Small intestine (tissue), 7 donors: Measurements from ENCODE around the gene VWA1. TPM values are rescaled to one million over a fixed set of nuclear protein-coding genes. Genes with fewer than 3 reads are reported as not detected.

Experiments used
- DNase-seq, 2 donors: peaks; one replicate each; pipeline versions ENCODE4 v3.0.0 to v3.0.0-alpha.2; 2013
- FAIRE-seq: peaks from 2 replicates; lab custom pipeline; 2012; peaks lifted over from hg19 to GRCh38; lab: Jason Lieb, UNC
- H3K27ac ChIP-seq, 3 donors: one replicate each; pipeline ENCODE4 v1.5.1; 2013; ENCODE audit warnings: low read length in 2 of 3, mild to moderate bottlenecking in 2 of 3, control low read depth in 1 of 3, inconsistent platforms in 1 of 3, low read depth in 1 of 3, moderate library complexity in 1 of 3
- H3K27me3 ChIP-seq, 3 donors: one replicate each; pipeline ENCODE4 v1.6.1; 2013; ENCODE audit warnings: low read length in 3 of 3, inconsistent platforms in 1 of 3; ENCODE audit not compliant: control insufficient read depth in 3 of 3, insufficient read depth in 3 of 3
- H3K36me3 ChIP-seq, 3 donors: one replicate each; pipeline ENCODE4 v1.6.1; 2013; ENCODE audit warnings: low read length in 3 of 3, inconsistent platforms in 1 of 3, low read depth in 1 of 3, mild to moderate bottlenecking in 1 of 3, moderate library complexity in 1 of 3; ENCODE audit not compliant: control insufficient read depth in 3 of 3, insufficient read depth in 2 of 3
- H3K4me1 ChIP-seq, 3 donors: one replicate each; pipeline ENCODE4 v1.6.1; 2013; ENCODE audit warnings: low read length in 2 of 3, inconsistent platforms in 1 of 3, low read depth in 1 of 3, mild to moderate bottlenecking in 1 of 3, moderate library complexity in 1 of 3; ENCODE audit not compliant: control insufficient read depth in 3 of 3, insufficient read depth in 2 of 3
- H3K4me3 ChIP-seq, 3 donors: one replicate each; pipeline ENCODE4 v1.5.1; 2013; ENCODE audit warnings: low read length in 3 of 3, control low read depth in 1 of 3, inconsistent platforms in 1 of 3, low read depth in 1 of 3, mild to moderate bottlenecking in 1 of 3, moderate library complexity in 1 of 3
- H3K9me3 ChIP-seq, 2 donors: one replicate each; pipeline ENCODE4 v1.6.1; 2013; ENCODE audit warnings: low read depth in 1 of 2, low read length in 1 of 2; ENCODE audit not compliant: control insufficient read depth in 2 of 2, insufficient read depth in 1 of 2
- WGBS, 3 donors: extraction: QIAGEN DNeasy Blood & Tissue Kit; methylation state at CpG; one replicate each; pipeline ENCODE4 v1.1.7; 2013; 5-methylcytosine and 5-hydroxymethylcytosine counted together
- polyA plus RNA-seq, 4 donors: library from polyadenylated mRNA; stranded (reverse) in 3 of 4; unstranded in 1 of 4; fragments of 200-250 nt in 3 of 4; fragments of 120-200 nt in 1 of 4; gene quantifications; one replicate each; pipeline versions ENCODE4 v1.2.1 to v1.2.3, GENCODE V29; 2013
- donor health status: healthy with polysubstance abuse.
- donor health status: control.
- donor health status: control.
- donor health status: Bipolar disorder and iron deficiency.
- donor health status: healthy.

Gene VWA1
- polyA plus RNA-seq, 4 donors, result 0.67 to 122 (median 6.9) TPM

GRCh38 chr1:1490633-1491230 lies 55.2 kb downstream of the VWA1 start:
- Histone ChIP-seq H3K4me1 (no peaks in the 10 kb centered on the region), H3K36me3 (peaks cover 15 to 82% (median 19%) of the 10 kb centered on the region in 3 donors), H3K4me3 (no peak overlapping the region), H3K27ac (no peak overlapping the region), H3K9me3 (peaks cover 0 to 29% of the 10 kb centered on the region in 2 donors), H3K27me3 (no peaks in the 10 kb centered on the region)
- no peak for FAIRE-seq
- DNase-seq, result no peak
- WGBS, 3 donors, result 97 to 99% (median 97%) methylated on average over 17 to 20 of the region's 25 CpGs

DNA sequence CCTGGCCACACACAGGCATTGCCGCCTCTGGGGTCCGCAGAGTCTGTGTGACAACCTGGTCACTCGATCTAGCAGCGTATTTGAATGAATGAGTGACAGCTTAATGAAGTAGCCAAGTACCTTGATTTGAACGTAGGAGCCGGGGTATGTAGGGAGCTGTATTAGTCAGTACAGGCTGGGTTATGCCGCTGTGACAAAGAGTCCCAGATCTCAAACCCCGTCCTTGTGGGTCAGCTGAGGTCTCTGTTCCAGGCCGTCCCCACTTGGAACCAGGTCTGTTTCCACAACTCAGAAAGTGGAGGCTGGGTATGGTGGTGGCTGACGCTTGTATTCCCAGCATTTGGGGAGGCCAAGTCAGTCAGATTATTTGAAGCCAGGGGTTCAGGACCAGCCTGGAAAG lies 56.1 kb downstream of the VWA1 start:
- H3K27me3 ChIP-seq, result no peaks in the 10 kb centered on the region
- DNase-seq (no peak), FAIRE-seq (no peak)
- H3K4me3 ChIP-seq, result no peak overlapping the region
- H3K4me1 ChIP-seq, result no peaks in the 10 kb centered on the region
- peaks cover 0 to 29% of the 10 kb centered on the region in 2 donors for H3K9me3 ChIP-seq
- H3K36me3 ChIP-seq, result peaks cover 15 to 82% (median 19%) of the 10 kb centered on the region in 3 donors
- H3K27ac ChIP-seq, result no peak overlapping the region
- 98% methylated on average over 10 of the region's 10 CpGs for WGBS, 3 donors

Other genes with a start within 250 kb of the VWA1 start
- 1 to 10 TPM in 2 of 4 donors, under 1 TPM in 1, not detected in 1; 0.47 to 5.9 (median 1.8) TPM for gene TNFRSF18, start 229.1 kb upstream of the VWA1 start, polyA plus RNA-seq
- 1 to 10 TPM in 3 of 4 donors, not detected in 1; 1.2 to 3.5 (median 3.1) TPM for gene TNFRSF4, start 221.5 kb upstream of the VWA1 start, polyA plus RNA-seq
- 100 to 1,000 TPM in 3 of 4 donors, 10 to 100 TPM in 1; 91.2 to 190 (median 151) TPM for gene SDF4, start 203.7 kb upstream of the VWA1 start, polyA plus RNA-seq
- 10 to 100 TPM in 2 of 4 donors, 1 to 10 TPM in 2; 2.7 to 13.7 (median 6.8) TPM for gene B3GALT6, start 203.5 kb upstream of the VWA1 start, polyA plus RNA-seq
- 100 to 1,000 TPM in 2 of 4 donors, 10 to 100 TPM in 2; 10.6 to 203 (median 98.5) TPM for gene C1QTNF12, start 189.0 kb upstream of the VWA1 start, polyA plus RNA-seq
- 10 to 100 TPM; 45.9 to 67.0 (median 60.7) TPM for gene UBE2J2, start 161.8 kb upstream of the VWA1 start, polyA plus RNA-seq
- gene SCNN1D, start 155.3 kb upstream of the VWA1 start, polyA plus RNA-seq, result 10 to 100 TPM in 2 of 4 donors, 1 to 10 TPM in 2; 5.2 to 37.1 (median 17.2) TPM
- 10 to 100 TPM; 28.6 to 71.1 (median 50.6) TPM for gene ACAP3, start 127.8 kb upstream of the VWA1 start, polyA plus RNA-seq
- 10 to 100 TPM; 15.0 to 22.7 (median 18.4) TPM for gene PUSL1, start 127.1 kb upstream of the VWA1 start, polyA plus RNA-seq
- 100 to 1,000 TPM in 3 of 4 donors, 10 to 100 TPM in 1; 94.9 to 331 (median 186) TPM for gene INTS11, start 111.0 kb upstream of the VWA1 start, polyA plus RNA-seq
- 10 to 100 TPM; 18.5 to 71.3 (median 45.1) TPM for gene CPTP, start 110.9 kb upstream of the VWA1 start, polyA plus RNA-seq
- under 1 TPM; 0.33 to 0.99 (median 0.63) TPM for gene TAS1R3, start 104.4 kb upstream of the VWA1 start, polyA plus RNA-seq
- gene DVL1, start 86.3 kb upstream of the VWA1 start, polyA plus RNA-seq, result 10 to 100 TPM; 46.7 to 88.8 (median 61.3) TPM
- gene MXRA8, start 77.1 kb upstream of the VWA1 start, polyA plus RNA-seq, result 100 to 1,000 TPM in 1 of 4 donors, 10 to 100 TPM in 1, 1 to 10 TPM in 2; 2.7 to 538 (median 14.7) TPM
- gene AURKAIP1, start 60.5 kb upstream of the VWA1 start, polyA plus RNA-seq, result 100 to 1,000 TPM in 3 of 4 donors, 10 to 100 TPM in 1; 88.1 to 382 (median 297) TPM
- gene CCNL2, start 36.4 kb upstream of the VWA1 start, polyA plus RNA-seq, result 100 to 1,000 TPM in 3 of 4 donors, 10 to 100 TPM in 1; 71.9 to 224 (median 198) TPM
- 100 to 1,000 TPM; 135 to 221 (median 167) TPM for gene MRPL20, start 28.4 kb upstream of the VWA1 start, polyA plus RNA-seq
- 1 to 10 TPM; 1.1 to 1.7 (median 1.5) TPM for gene ANKRD65, start 14.4 kb upstream of the VWA1 start, polyA plus RNA-seq
- 1 to 10 TPM in 1 of 4 donors, under 1 TPM in 2, not detected in 1; 0.27 to 1.5 (median 0.66) TPM for gene ATAD3C, start 14.0 kb downstream of the VWA1 start, polyA plus RNA-seq
- 10 to 100 TPM; 17.4 to 34.5 (median 19.4) TPM for gene ATAD3B, start 36.1 kb downstream of the VWA1 start, polyA plus RNA-seq
- 10 to 100 TPM; 16.8 to 42.1 (median 25.0) TPM for gene ATAD3A, start 76.5 kb downstream of the VWA1 start, polyA plus RNA-seq
- 1 to 10 TPM in 3 of 4 donors, not detected in 1; 1.6 to 3.7 (median 1.6) TPM for gene TMEM240, start 104.9 kb downstream of the VWA1 start, polyA plus RNA-seq
- gene SSU72, start 139.2 kb downstream of the VWA1 start, polyA plus RNA-seq, result 100 to 1,000 TPM in 3 of 4 donors, 10 to 100 TPM in 1; 83.9 to 140 (median 124) TPM
- gene FNDC10, start 164.4 kb downstream of the VWA1 start, polyA plus RNA-seq, result 1 to 10 TPM in 2 of 4 donors, under 1 TPM in 2; 0.54 to 2.9 (median 1.5) TPM
- 100 to 1,000 TPM in 2 of 4 donors, 10 to 100 TPM in 2; 44.7 to 213 (median 116) TPM for gene MIB2, start 179.8 kb downstream of the VWA1 start, polyA plus RNA-seq
- gene MMP23B, start 196.5 kb downstream of the VWA1 start, polyA plus RNA-seq, result 10 to 100 TPM in 1 of 4 donors, 1 to 10 TPM in 3; 1.2 to 16.5 (median 3.6) TPM
- gene CDK11B, start 223.3 kb downstream of the VWA1 start, polyA plus RNA-seq, result 10 to 100 TPM; 24.6 to 61.7 (median 45.1) TPM